HEK293 (cell line): Measurements from ENCODE around the gene CRYBG2.

Experiments
- CTCF ChIP-seq: fragments of 450-650 bp; formaldehyde crosslinking; IDR thresholded peaks from 2 replicates; pipeline ENCODE4 v1.5.1; 2016; ENCODE audit warnings: missing biosample characterization, missing genetic modification characterization
- REST ChIP-seq: fragments of 450-650 bp; formaldehyde crosslinking; IDR thresholded peaks from 2 replicates; pipeline ENCODE4 v1.5.1; 2016; ENCODE audit warnings: missing biosample characterization, missing genetic modification characterization
- SP2 ChIP-seq: fragments of 450-650 bp; formaldehyde crosslinking; IDR thresholded peaks from 2 replicates; pipeline ENCODE4 v1.5.1; 2016; ENCODE audit warnings: missing biosample characterization, missing genetic modification characterization
- ZBTB11 ChIP-seq: fragments of 450-650 bp; formaldehyde crosslinking; conservative IDR thresholded peaks from 2 replicates; pipeline ENCODE4 v1.5.1; 2016; ENCODE audit warnings: low read depth, missing biosample characterization, missing genetic modification characterization
- ZBTB17 ChIP-seq: fragments of 450-650 bp; formaldehyde crosslinking; IDR thresholded peaks from 2 replicates; pipeline ENCODE4 v1.5.1; 2016; ENCODE audit warnings: missing biosample characterization, missing genetic modification characterization
- ZNF114 ChIP-seq: fragments of 450-650 bp; formaldehyde crosslinking; IDR thresholded peaks from 2 replicates; pipeline ENCODE4 v1.5.0; 2017; ENCODE audit warnings: missing biosample characterization, missing genetic modification characterization
- ZNF133 ChIP-seq: fragments of 450-650 bp; formaldehyde crosslinking; IDR thresholded peaks from 2 replicates; pipeline ENCODE4 v1.5.1; 2016; ENCODE audit warnings: missing biosample characterization, missing genetic modification characterization
- ZNF324 ChIP-seq: fragments of 450-650 bp; formaldehyde crosslinking; IDR thresholded peaks from 2 replicates; pipeline ENCODE4 v1.5.1; 2016; ENCODE audit warnings: missing biosample characterization, missing genetic modification characterization
- ZNF398 ChIP-seq: fragments of 450-650 bp; formaldehyde crosslinking; IDR thresholded peaks from 2 replicates; pipeline ENCODE4 v1.5.1; 2017; ENCODE audit warnings: missing biosample characterization, missing genetic modification characterization
- ZNF76 ChIP-seq: fragments of 450-650 bp; formaldehyde crosslinking; IDR thresholded peaks from 2 replicates; pipeline ENCODE4; 2016; ENCODE audit warnings: low read depth, missing biosample characterization, missing genetic modification characterization, borderline replicate concordance

- TF ChIP-seq ZBTB17 (no peak), CTCF (tag by site-specific recombination) (no peak), REST (no peak), ZNF133 (no peak), ZBTB11 (tag by site-specific recombination) (no peak), ZNF398 (tag by site-specific recombination) (no peak), ZNF76 (tag by site-specific recombination) (no peak), SP2 (tag by site-specific recombination) (no peak), ZNF114 (tag by site-specific recombination) (no peak), ZNF324 (tag by site-specific recombination) (no peak)
Observed at GRCh38 chr1:26360807-26361604, 7.1 kb upstream of the CRYBG2 start.
